Measurements from ENCODE around the gene MOCS1. TPM values are rescaled to one million over a fixed set of nuclear protein-coding genes. Genes with fewer than 3 reads are reported as not detected.

Gene MOCS1
- total and polyA plus RNA-seq, 9 of the 15 experiments (the other 6 are each of a cell fraction or from before 2014, with no cell fraction given): 0.69 to 12.7 (median 8.7) TPM

DNA sequence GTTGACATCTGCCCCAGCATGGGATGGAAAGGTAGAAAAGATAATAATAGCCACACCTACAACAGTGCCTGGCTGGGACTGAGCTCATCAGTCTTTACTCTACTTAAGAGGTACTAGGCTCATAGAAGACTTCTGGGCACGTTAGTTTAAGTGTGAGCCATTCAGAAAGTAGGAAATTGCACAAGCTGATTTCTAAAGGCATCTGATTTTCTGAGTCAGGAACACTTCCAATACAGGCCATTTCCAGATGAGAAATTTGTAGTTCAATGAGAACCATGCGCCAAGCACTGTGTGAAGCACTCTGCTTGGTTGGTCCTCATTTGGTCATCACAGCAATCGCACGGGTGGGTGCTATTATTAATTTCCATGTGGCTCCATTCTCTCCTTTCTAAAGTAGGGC is 42.3 kb downstream of the MOCS1 start:
- in situ Hi-C loops (cut with MboI): no loop called here
- ATAC-seq (no peak), DNase-seq (ENCODE audit: extremely low read depth in 1 of 4, low spot score in 3 of 4) (no peak), FAIRE-seq (no peak)
- Histone ChIP-seq H3K4me1 (replicated peaks in 1 of 2; ENCODE audit: control insufficient read depth in 2 of 2, insufficient read depth in 2 of 2, low read length in 2 of 2) (no peaks in the 10 kb centered on the region), H3K4me3 (no peak overlapping the region), H3K79me2 (ENCODE audit: control insufficient read depth, insufficient read depth, low read length) (no peaks in the 10 kb centered on the region), H3K9ac (ENCODE audit: insufficient read depth in 1 of 2, low read depth in 2 of 2, low read length in 2 of 2) (no peak overlapping the region), H3K4me2 (ENCODE audit: insufficient read depth, low read length) (no peak overlapping the region), H4K20me1 (replicated peaks; ENCODE audit: control insufficient read depth, insufficient read depth, low read length) (peaks cover 7% of the 10 kb centered on the region; the same call in 1 of the 2 replicates), H3K27ac (ENCODE audit: extremely low read depth, low read depth, low read length) (no peak overlapping the region), H3K27me3 (ENCODE audit: control insufficient read depth in 2 of 2, insufficient read depth in 2 of 2, low read length in 2 of 2) (peaks cover 13 to 25% of the 10 kb centered on the region in 2 experiments; a peak in 4 of 5 replicates), H3K9me1 (ENCODE audit: control insufficient read depth, insufficient read depth, low read length) (no peaks in the 10 kb centered on the region), H3K36me3 (ENCODE audit: control insufficient read depth, insufficient read depth, low read length) (no peaks in the 10 kb centered on the region), H2AFZ (ENCODE audit: low read depth, low read length) (no peak overlapping the region), H3K9me3 (replicated peaks; ENCODE audit: control insufficient read depth, insufficient read depth, low read depth, low read length) (no peaks in the 10 kb centered on the region)
- no TSS peak for BruUV-seq (replicated peaks)
- WGBS (ENCODE audit: insufficient coverage, low coverage, missing lambda C conversion rate): 4% methylated on average over 4 of the region's 4 CpGs
- POLR2A ChIA-PET: no interaction called here
- intact Hi-C loops (cut with micrococcal nuclease): loop anchor here (5.0 kb wide), 2 partner anchors 530 to 545 kb away; no protein-coding TSS in a partner anchor
- CTCF ChIA-PET (ENCODE audit: low intra/inter-chr PET ratio): interaction anchor here (1.9 kb wide), 1 partner anchor 544 kb away, joined by 5 read pairs; no protein-coding TSS in a partner anchor
- TF ChIP-seq PCBP2 (IDR thresholded peaks at IDR 0.05; ENCODE audit: low read depth, low read length, poor library complexity, severe bottlenecking): no peak
- TF ChIP-seq SIN3A (IDR thresholded peaks at IDR 0.05; ENCODE audit: borderline replicate concordance in 2 of 2, control insufficient read depth in 1 of 2, low read depth in 2 of 2, low read length in 2 of 2): no peak
- TF ChIP-seq, protein P1, sequence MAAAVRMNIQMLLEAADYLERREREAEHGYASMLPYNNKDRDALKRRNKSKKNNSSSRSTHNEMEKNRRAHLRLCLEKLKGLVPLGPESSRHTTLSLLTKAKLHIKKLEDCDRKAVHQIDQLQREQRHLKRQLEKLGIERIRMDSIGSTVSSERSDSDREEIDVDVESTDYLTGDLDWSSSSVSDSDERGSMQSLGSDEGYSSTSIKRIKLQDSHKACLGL (CRISPR knock-in tag; IDR thresholded peaks at IDR 0.05; ENCODE audit: borderline replicate concordance, poor library complexity, severe bottlenecking): no peak
- TF ChIP-seq, protein P2, sequence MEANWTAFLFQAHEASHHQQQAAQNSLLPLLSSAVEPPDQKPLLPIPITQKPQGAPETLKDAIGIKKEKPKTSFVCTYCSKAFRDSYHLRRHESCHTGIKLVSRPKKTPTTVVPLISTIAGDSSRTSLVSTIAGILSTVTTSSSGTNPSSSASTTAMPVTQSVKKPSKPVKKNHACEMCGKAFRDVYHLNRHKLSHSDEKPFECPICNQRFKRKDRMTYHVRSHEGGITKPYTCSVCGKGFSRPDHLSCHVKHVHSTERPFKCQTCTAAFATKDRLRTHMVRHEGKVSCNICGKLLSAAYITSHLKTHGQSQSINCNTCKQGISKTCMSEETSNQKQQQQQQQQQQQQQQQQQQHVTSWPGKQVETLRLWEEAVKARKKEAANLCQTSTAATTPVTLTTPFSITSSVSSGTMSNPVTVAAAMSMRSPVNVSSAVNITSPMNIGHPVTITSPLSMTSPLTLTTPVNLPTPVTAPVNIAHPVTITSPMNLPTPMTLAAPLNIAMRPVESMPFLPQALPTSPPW (CRISPR knock-in tag; IDR thresholded peaks at IDR 0.05): no peak
- no peak for TF ChIP-seq EWSR1 (IDR thresholded peaks at IDR 0.05; ENCODE audit: borderline replicate concordance, low read depth, partially characterized antibody)
